GM23338 (cell line): ENCODE results near the gene USP33. TPM values are rescaled to one million over a fixed set of nuclear protein-coding genes. Genes with fewer than 3 reads are reported as not detected.

Source experiments
- ATAC-seq: fragments of 200-7000 bp; cut with Tn5 transposase; 3 replicates; pipeline ENCODE4 v1.9.1; 2020
- DNase-seq: peaks from one replicate; pipeline ENCODE4 v3.0.0-alpha.2; 2015; ENCODE audit warnings: low spot score
- H2AFZ ChIP-seq: fragments of 200-600 bp; sonication (generic); 2 replicates; pipeline ENCODE4 v1.8.0; 2016; ENCODE audit warnings: antibody characterized with exemption, mild to moderate bottlenecking, moderate library complexity
- H3F3A ChIP-seq: fragments of 200-600 bp; sonication (generic); replicated peaks from 2 replicates; pipeline ENCODE4 v1.8.0; 2017; ENCODE audit warnings: antibody characterized with exemption, mixed run types, low read depth
- H3K27ac ChIP-seq: fragments of 200-600 bp; sonication (generic); 2 replicates; pipeline ENCODE4 v1.6.1; 2016; ENCODE audit warnings: low read depth
- H3K27me3 ChIP-seq: fragments of 200-600 bp; sonication (generic); 2 replicates; pipeline ENCODE4 v1.8.0; 2016; ENCODE audit warnings: mild to moderate bottlenecking, mixed run types, moderate library complexity; ENCODE audit not compliant: insufficient read depth
- H3K36me3 ChIP-seq: fragments of 200-600 bp; sonication (generic); 2 replicates; pipeline ENCODE4 v1.8.0; 2016; ENCODE audit warnings: mild to moderate bottlenecking; ENCODE audit not compliant: insufficient read depth
- H3K4me1 ChIP-seq: fragments of 200-600 bp; sonication (generic); 2 replicates; pipeline ENCODE4 v1.8.0; 2016; ENCODE audit warnings: mild to moderate bottlenecking, moderate library complexity; ENCODE audit not compliant: insufficient read depth
- H3K4me2 ChIP-seq: fragments of 200-600 bp; sonication (generic); 2 replicates; pipeline ENCODE4 v1.7.1; 2017; ENCODE audit warnings: mixed run types
- H3K4me3 ChIP-seq: fragments of 200-600 bp; sonication (generic); 2 replicates; pipeline ENCODE4 v1.6.1; 2016; ENCODE audit warnings: mixed run types
- H3K79me2 ChIP-seq: fragments of 200-600 bp; sonication (generic); replicated peaks from 2 replicates; pipeline ENCODE4 v1.8.0; 2017; ENCODE audit warnings: mild to moderate bottlenecking; ENCODE audit not compliant: insufficient read depth
- H3K9me2 ChIP-seq: fragments of 200-600 bp; sonication (generic); 2 replicates; pipeline ENCODE4 v1.8.0; 2017; ENCODE audit not compliant: insufficient read depth
- H4K20me1 ChIP-seq: fragments of 200-600 bp; sonication (generic); replicated peaks from 2 replicates; pipeline ENCODE4 v1.8.0; 2017; ENCODE audit warnings: mild to moderate bottlenecking; ENCODE audit not compliant: insufficient read depth
- H3K27ac Mint-ChIP-seq: 2 replicates; pipeline ENCODE4 v1.8.0; 2020; ENCODE audit warnings: inconsistent platforms, mild to moderate bottlenecking, moderate library complexity, mixed read lengths
- H3K27me3 Mint-ChIP-seq: 3 replicates; pipeline ENCODE4 v1.8.0; 2022; ENCODE audit warnings: low read depth, mild to moderate bottlenecking, moderate library complexity, mixed read lengths, inconsistent platforms; ENCODE audit not compliant: insufficient read depth, poor library complexity
- H3K36me3 Mint-ChIP-seq: 3 replicates; pipeline ENCODE4 v1.8.0; 2021; ENCODE audit warnings: low read depth, mild to moderate bottlenecking, inconsistent platforms, moderate library complexity, mixed read lengths
- H3K4me1 Mint-ChIP-seq: 3 replicates; pipeline ENCODE4 v1.8.0; 2020; ENCODE audit warnings: mild to moderate bottlenecking, inconsistent platforms, mixed read lengths
- H3K4me3 Mint-ChIP-seq: 3 replicates; pipeline ENCODE4 v1.8.0; 2021; ENCODE audit warnings: moderate library complexity, mild to moderate bottlenecking, inconsistent platforms, mixed read lengths
- H3K9me3 Mint-ChIP-seq: 3 replicates; pipeline ENCODE4 v1.8.0; 2020; ENCODE audit warnings: moderate library complexity, mild to moderate bottlenecking, inconsistent platforms, mixed read lengths
- CREB1 ChIP-seq: fragments of 250-450 bp; sonication (Bioruptor Pico); IDR thresholded peaks from 2 replicates; pipeline ENCODE4 v1.5.0; 2020; ENCODE audit warnings: low read depth, mild to moderate bottlenecking, moderate library complexity
- CTCF ChIP-seq, 2 experiments: fragments of 200-600 bp in 1 of 2; sonication (generic) in 1 of 2; conservative IDR thresholded peaks; 2 replicates each; pipeline versions ENCODE4 v1.5.1 to v1.6.1; 2016 to 2017; ENCODE audit warnings: antibody characterized with exemption in 2 of 2, low read depth in 2 of 2, mild to moderate bottlenecking in 2 of 2, moderate library complexity in 1 of 2
- JUNB ChIP-seq: IDR thresholded peaks from one replicate; pipeline ENCODE4 v1.6.1; 2016; ENCODE audit warnings: antibody characterized with exemption; ENCODE audit not compliant: unreplicated experiment
- NANOG ChIP-seq: IDR thresholded peaks from 2 replicates; pipeline ENCODE4 v1.6.1; 2016; ENCODE audit warnings: antibody characterized with exemption, borderline replicate concordance
- POLR2AphosphoS5 ChIP-seq: IDR thresholded peaks from 2 replicates; pipeline ENCODE4 v1.6.1; 2016; ENCODE audit warnings: antibody characterized with exemption, low read depth
- ZNF114 ChIP-seq: fragments of 250-450 bp; sonication (Bioruptor Pico); IDR thresholded peaks from 2 replicates; pipeline ENCODE4 v1.5.0; 2020; ENCODE audit warnings: mild to moderate bottlenecking, moderate library complexity
- ZNF331 ChIP-seq: fragments of 250-450 bp; sonication (Bioruptor Pico); IDR thresholded peaks from 2 replicates; pipeline ENCODE4 v1.5.0; 2020; ENCODE audit warnings: low read depth, mild to moderate bottlenecking, moderate library complexity
- ZNF462 ChIP-seq: fragments of 250-450 bp; sonication (Bioruptor Pico); IDR thresholded peaks from 2 replicates; pipeline ENCODE4 v1.5.0; 2020; ENCODE audit warnings: mild to moderate bottlenecking, moderate library complexity
- polyA plus RNA-seq: library from polyadenylated mRNA; unstranded; fragments of >200 nt; fragmentation: Nextera tagmentation; extraction: Ambion mirVana; gene quantifications from 2 replicates; pipeline ENCODE4 v1.2.1, GENCODE V29; 2016
- total RNA-seq: library from RNA; depleted of rRNA; stranded (reverse); fragments of >200 nt; shearing (Covaris generic); gene quantifications from 2 replicates; pipeline ENCODE4 v1.2.3, GENCODE V29; 2014
- TF ChIP-seq, protein P1 (sequence below): IDR thresholded peaks from 2 replicates; pipeline ENCODE4 v1.6.1; 2016; ENCODE audit warnings: antibody characterized with exemption

USP33 gene
- total and polyA plus RNA-seq, 2 experiments from 2014 or later, result 42.4 to 63.9 TPM

GRCh38 chr1:77779529-77780281, 20.1 kb upstream of the USP33 start, which contains the start of gene MIGA1:
TSS of gene MIGA1 (plus strand) at chr1:77779649. CDS start at chr1:77783253, 3,604 bp downstream.
- Mint-ChIP-seq H3K27ac (peak within 1 kb of the TSS; percentile 84), H3K4me3 (peak within 1 kb of the TSS; percentile 89), H3K9me3 (peaks cover 3% of the 10 kb centered on the region), H3K27me3 (peaks cover 3% of the 10 kb centered on the region), H3K36me3 (peaks cover 14% of the 10 kb centered on the region), H3K4me1 (peaks cover 6% of the 10 kb centered on the region; the same call in 2 of the 3 replicates)
- Histone ChIP-seq H3K27ac (no peak within 1 kb of the TSS), H3K9me2 (no peaks in the 10 kb centered on the region), H2AFZ (peak within 1 kb of the TSS; percentile 96), H3F3A (no peaks in the 10 kb centered on the region), H3K4me1 (no peaks in the 10 kb centered on the region), H3K27me3 (no peaks in the 10 kb centered on the region), H4K20me1 (no peaks in the 10 kb centered on the region), H3K36me3 (peaks cover 6% of the 10 kb centered on the region; the same call in 1 of the 2 replicates), H3K79me2 (peaks cover 23% of the 10 kb centered on the region), H3K4me3 (peak within 1 kb of the TSS; percentile 86), H3K4me2 (peak within 1 kb of the TSS; percentile 79)
- ATAC-seq, result peak; percentile 99
- TF ChIP-seq ZNF462 (CRISPR knock-in tag), result no peak
- TF ChIP-seq, protein P1, sequence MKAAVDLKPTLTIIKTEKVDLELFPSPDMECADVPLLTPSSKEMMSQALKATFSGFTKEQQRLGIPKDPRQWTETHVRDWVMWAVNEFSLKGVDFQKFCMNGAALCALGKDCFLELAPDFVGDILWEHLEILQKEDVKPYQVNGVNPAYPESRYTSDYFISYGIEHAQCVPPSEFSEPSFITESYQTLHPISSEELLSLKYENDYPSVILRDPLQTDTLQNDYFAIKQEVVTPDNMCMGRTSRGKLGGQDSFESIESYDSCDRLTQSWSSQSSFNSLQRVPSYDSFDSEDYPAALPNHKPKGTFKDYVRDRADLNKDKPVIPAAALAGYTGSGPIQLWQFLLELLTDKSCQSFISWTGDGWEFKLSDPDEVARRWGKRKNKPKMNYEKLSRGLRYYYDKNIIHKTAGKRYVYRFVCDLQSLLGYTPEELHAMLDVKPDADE, result peak; percentile 91
- no peak for TF ChIP-seq JUNB
- TF ChIP-seq CREB1 (CRISPR knock-in tag), result peak; percentile 86
- TF ChIP-seq NANOG, result no peak
- TF ChIP-seq POLR2AphosphoS5, result peak; percentile 80
- TF ChIP-seq ZNF331 (CRISPR knock-in tag), result no peak
- no peak for TF ChIP-seq ZNF114 (CRISPR knock-in tag)
- TF ChIP-seq CTCF (conservative IDR thresholded peaks at IDR 0.05; ENCODE audit: low read depth in 2 of 2), result no peak
- peak; percentile 96 for DNase-seq
